ENCODE data around the gene CSPG5. TPM values are rescaled to one million over a fixed set of nuclear protein-coding genes. Genes with fewer than 3 reads are reported as not detected.

CSPG5 gene
- total RNA-seq, 1 donor, result 0.54 TPM

DNA sequence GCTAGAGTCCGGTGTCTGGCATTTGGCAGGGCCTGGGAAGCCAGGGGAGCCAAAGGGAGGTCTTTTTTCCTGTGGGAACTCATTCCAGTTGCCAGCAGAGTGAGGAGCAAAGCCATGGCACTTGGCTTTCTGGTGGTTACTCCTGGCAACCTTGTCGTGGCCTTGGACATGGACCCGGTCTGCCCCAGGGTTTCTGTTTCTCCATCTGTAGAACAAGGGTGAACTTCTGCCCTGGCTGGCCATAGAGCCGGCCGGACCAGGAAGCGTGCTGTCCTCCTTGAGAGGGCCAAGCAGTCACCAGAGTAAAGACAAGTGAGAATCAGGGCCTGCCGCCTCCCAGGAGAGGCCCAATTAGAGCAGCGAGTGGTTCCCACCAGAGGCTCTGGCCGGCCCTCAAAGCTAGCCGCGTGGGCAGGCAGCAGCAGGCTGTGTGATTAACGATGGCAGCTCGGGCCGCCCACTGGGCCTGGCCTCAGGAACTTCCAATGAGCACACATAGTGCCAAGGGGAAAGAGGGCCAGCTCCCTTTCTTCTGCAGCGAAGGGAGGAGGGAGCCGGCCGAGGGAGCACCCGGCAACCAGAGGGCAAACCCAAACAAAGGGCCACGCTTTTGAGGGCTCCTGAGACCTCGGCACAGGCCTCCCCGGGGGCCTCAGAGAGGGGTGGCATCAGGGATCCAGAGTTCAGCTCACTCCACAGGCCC is 36.0 kb downstream of the CSPG5 start:
- no peak for DNase-seq (ENCODE audit: low read depth in 2 of 3, low spot score in 2 of 3)

DNA sequence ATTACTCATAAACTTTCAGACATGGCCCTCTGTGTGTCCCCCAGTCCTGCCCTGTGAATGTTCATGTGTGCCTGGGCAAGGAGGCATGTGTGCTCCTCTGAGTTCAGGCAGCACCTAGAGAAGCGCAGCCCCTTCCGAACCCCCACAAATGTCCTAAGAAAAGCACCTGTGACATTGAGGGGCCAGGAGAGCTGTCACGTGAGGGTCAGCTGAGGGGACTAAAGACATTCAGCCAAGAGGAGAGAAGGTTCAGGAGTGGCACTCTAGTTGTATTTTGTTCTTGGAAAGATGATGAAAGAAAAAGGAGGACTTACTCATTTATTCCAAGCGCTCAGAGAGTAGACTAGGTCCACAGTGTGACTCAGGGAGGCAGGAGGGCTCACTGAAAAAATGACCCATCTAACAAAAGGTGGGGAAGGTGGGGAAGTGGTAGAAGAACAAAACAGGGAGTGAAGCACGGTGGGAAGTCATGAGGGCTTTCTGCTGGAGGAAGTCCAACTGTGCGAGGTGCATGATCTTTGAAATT is 37.0 kb downstream of the CSPG5 start:
- no peak for DNase-seq (ENCODE audit: low read depth in 2 of 3, low spot score in 2 of 3)

DNA sequence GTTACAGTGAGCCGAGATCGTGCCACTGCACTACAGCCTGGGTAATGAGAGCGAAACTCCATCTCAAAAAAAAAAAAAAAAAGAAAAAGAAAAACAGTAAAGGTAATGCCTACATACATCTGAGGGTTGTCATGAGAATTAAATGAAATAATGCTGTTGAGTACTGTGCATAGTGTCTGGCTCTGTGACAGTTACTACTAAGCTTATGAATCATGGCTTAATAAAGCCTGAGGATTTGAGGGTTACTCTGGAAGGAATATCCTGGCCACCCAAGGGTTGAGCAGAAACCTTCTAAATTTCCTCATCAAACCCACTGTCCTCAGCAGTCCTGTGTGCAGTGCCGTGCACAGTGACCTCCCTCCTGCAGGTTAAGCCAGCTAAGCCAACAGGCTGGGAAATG is 38.4 kb downstream of the CSPG5 start:
- no peak for DNase-seq (ENCODE audit: low read depth in 2 of 3, low spot score in 2 of 3)

DNA sequence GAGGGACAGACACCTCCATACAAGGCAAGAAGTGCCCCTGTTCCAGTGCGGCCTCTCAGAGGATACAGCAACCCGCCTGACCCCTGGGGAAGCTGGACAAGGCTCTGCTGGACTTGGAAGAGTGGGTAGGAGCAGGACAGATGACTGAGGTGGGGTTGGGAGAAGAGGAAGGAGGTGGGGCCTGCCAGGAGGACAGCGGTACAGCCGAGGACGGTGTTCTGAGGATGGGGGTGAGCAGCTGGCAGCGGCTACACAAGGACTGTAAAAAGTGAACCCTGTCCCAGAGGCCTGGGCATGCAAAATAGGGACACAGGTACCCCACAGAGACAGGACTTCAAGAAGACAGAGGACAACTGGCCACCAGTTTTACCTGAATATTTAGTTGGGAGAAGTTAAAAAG is 41.7 kb downstream of the CSPG5 start:
- DNase-seq (ENCODE audit: low read depth in 2 of 3, low spot score in 2 of 3), result no peak

DNA sequence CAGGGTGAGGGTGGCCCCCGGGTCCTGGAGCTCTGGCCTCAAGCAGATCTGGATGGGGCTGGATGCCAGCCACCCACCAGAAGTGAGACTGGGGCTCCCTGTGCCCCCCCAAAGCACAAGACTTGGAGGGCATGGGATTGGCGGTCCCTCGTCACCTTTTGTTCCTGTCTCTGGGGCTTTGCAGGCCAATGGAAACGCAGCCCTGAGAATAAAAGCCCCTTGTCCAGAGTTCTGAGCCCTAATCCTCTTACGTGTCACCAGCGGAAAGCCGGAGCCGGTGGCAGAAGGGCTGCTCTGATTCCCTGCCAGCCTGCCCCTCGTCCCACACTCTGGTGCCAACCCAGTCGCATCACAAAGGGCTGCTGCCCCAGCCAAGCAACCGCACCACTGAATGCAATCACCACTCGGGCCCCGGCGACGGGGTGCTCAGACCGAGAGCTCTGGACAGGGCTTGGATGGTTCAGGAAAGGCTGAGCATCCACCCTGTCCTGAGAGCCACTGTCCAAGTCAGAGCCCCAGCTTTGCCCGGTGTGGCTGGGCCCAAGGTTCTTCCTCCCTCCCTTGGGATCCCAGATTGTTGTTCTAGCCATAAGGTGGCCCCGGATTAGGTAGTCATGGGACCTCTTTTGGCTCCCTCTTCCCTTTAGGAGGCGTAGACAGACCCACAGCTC is 42.3 kb downstream of the CSPG5 start:
- DNase-seq (ENCODE audit: low read depth in 2 of 3, low spot score in 2 of 3), result no peak

DNA sequence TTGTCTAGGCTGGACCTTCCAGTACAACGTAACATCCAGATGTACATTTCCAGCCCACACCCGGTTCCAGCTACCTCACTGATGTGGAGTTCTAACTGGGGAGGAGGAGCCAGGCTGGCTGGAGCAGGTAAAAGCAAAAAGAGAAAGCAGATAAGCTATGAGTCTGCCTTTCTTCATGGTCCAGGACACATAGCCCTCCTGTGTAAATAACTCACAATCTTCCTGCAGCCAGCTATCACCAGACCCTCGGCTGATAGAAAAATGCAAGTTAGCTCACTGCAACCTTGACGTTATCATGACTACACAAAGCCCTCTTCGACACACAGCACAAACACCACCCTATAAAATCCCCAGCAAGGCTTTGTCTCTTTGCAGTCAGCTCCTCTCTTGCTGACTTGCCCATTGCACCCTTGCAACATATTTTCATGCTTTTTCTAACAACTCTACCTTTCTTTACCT is 44.6 kb downstream of the CSPG5 start:
- no peak for DNase-seq (ENCODE audit: low read depth in 2 of 3, low spot score in 2 of 3)

DNA sequence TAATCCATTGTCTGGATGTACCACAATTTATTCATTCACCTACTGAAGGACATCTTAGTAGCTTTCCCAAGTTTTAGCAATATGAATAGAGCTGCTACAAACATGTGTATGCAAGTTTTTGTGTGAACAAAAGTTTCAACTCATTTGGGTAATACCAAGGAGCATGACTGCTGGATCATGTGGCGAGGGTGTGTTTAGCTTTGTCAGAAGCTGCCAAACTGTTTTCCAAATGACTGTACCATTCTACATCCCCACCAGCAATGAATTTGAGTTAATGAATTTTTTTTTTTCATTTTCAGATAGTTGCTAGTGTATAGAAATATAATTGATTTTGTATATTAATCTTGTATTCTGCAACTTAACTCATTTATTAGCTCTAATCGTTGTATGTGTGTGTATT is 45.2 kb downstream of the CSPG5 start:
- DNase-seq (ENCODE audit: low read depth in 2 of 3, low spot score in 2 of 3), result no peak

DNA sequence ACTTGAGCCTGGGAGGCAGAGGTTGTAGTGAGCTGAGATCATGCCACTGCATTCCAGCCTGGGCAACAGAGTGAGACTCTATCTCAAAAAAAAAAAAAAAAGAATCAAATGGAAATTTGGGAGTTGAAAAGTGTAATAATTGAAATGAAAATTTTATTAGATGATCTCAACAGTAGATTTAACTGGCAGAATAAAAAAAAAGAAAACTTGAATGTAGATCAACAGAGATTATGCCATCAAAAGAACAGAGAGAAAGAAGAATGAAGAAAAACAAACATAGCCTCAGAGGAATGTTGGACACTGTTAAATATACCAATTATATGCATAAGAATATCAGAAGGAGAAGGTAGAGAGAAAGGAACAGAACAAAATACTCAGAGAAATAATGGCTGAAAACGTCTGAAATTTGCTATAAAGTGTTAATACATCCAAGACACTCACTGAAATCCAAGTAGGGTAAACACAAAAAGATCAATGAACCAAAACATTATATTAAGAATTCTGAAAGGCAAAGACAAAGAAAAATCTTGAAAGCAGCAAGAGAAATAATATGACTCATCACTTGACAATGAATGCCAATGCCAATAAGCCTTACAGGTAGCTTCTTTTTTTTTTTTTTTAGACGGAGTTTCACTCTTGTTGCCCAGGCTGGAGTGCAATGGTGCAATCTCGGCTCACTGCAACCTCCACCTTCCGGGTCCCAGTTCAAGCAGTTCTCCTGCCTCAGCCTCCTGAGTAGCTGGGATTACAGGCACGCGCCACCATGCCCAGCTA is 50.5 kb downstream of the CSPG5 start:
- no peak for DNase-seq (ENCODE audit: low read depth in 2 of 3, low spot score in 2 of 3)

DNA sequence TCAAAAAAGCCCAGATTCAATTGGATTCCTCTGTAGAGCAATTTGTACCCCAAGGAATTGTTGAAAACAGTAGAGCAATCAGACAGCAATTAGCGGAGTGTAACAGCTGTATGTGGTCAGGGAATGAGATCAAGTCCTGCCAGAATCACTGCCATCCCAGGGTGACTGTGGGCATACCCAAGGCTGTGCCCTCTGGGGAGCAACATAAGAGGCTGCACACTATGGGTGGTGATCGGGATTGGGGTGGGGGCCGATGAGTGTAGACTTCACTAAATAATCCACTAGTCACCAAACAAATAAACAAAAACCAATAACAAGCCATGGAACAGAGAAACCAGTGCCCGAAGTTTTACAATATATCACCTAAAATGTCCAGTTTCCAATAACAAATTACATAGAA is 53.0 kb downstream of the CSPG5 start:
- DNase-seq (ENCODE audit: low read depth in 2 of 3, low spot score in 2 of 3), result no peak

DNA sequence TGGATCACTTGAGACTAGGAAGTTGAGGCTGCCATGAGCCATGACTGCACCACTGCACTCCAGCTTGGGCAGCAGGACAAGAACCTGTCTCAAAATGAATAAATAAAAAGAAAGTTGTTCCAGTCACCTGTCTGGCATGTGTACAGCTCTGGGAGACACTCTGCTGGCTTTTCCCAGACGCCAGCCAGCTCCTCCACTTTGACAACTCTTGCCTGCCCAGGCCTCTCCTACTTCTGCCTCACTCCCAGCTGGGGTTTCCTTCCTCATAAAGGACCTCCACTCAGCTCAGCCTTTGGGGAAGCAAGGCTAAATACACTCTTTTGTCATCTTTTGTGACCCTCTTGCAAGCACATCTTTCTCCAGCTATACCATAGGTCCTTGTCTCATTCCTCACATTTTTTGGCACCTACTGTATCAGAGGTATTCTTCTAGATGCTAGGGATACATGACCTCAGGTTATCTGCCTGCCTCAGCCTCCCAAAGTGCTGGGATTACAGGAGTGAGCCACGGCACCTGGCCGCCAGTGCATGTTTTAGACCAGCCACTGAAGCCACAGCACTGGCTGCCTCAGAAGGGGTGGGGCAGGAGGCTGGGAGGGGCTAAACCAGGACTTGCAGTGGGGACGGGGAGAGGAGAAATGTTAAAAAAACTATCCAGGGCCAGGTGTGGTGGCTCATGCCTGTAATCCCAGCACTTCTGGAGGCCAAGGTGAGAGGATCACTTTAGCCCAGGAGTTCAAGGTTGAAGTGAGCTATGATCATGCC is 55.2 kb downstream of the CSPG5 start:
- DNase-seq (ENCODE audit: low read depth in 2 of 3, low spot score in 2 of 3), result no peak

DNA sequence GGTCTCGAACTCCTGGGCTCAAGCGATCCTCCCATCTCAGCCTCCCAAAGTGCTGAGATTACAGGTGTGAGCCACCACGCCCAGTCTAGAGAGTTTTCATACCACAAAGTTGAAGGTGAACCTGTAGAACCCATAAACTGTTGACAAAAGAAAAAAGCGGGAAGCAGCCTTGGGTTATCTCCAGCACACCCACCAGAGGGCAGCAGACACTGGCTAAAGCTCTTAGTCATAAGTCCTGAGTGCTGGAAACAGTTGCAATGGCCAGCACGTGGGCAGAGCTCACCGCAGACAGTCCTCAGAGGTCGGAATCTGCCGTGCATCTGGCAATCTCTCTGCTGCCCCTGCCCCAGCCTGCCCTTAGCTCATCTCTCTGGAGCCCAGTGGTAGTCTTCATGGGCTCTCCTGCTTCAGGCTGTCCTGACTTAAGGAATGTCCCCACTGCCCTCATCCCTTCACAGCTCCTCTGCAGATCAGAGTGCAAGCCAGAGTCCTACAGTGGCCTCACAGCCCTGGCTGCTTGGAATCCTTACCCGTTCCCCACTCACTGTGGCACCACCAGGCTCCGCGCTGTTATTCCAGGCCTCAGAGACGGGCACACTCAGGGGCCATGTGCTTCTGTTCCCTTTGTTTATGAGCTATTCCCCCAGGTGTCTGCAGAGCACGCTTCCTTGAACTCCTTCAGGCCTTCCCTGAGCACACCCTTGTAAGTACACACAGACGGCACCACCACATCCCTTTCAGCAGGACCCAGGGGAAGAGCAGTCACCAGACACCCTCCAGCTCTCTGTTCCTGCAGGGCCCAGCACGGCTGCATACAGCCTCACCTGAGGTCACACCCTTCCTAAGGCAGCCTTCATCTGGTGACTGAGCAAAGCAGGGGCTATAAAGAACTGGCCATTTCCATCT is 56.3 kb downstream of the CSPG5 start:
- DNase-seq (ENCODE audit: low read depth in 2 of 3, low spot score in 2 of 3), result peak; percentile 48 to 89 (median 79)

DNA sequence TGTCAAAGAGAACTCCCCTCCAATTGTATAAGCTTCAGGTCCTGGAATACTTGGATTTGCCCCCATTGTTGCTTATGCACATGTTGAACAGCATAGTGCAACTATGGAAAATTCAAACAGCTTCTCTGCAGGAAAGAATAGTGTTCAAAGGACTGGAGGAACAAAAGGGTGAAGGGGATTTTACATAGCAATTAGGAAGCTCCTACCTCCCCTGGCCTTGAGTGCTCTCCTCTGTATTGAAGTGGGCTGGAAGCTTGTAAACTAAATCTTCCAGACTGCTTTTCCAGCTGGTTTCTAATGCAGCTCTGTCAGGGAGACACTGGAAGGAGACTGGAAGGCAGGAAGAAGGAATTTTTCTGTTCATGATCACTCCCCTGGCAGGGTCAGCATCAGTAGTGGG is 57.9 kb downstream of the CSPG5 start:
- no peak for DNase-seq (ENCODE audit: low read depth in 2 of 3, low spot score in 2 of 3)

DNA sequence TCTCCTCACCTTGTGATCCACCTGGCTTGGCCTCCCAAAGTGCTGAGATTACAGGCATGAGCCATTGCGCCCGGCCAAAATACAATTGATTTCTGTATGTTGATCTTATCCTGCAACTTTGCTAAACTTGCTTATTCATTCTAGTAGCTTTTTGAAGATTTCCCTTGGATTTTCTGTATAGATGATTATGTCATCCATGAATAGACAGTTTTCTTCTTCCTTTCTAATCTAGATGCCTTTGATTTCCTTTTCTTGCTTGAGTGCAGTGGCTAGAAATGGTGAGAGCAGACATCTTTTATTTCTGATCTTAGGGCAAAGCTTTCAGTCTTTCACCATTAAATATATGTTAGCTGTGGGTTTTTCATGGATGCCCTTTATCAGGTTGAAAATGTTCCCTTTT is 60.7 kb downstream of the CSPG5 start:
- DNase-seq (ENCODE audit: low read depth in 2 of 3, low spot score in 2 of 3), result no peak

DNA sequence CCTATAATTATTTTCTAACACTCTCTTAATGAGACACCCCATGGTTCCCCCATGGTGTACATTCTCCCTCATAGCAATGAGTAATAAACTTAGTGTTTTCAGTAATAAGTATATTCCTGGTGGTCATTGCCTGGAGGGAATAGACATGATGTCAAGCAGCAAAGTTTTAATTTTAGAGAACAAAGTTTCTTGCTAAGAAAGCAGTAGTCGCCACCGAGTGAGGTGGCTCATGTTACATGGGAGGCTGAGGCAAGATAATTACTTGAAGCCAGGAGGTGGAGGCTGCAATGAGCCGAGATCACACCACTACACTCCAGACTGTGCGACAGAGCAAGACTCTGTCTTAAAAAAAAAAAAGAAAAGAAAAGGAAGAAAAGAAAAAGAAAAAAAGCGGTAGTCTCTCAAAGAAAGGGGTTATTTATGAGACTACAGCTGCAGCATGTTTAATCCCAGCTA is 62.8 kb downstream of the CSPG5 start:
- no peak for DNase-seq (ENCODE audit: low read depth in 2 of 3, low spot score in 2 of 3)

DNA sequence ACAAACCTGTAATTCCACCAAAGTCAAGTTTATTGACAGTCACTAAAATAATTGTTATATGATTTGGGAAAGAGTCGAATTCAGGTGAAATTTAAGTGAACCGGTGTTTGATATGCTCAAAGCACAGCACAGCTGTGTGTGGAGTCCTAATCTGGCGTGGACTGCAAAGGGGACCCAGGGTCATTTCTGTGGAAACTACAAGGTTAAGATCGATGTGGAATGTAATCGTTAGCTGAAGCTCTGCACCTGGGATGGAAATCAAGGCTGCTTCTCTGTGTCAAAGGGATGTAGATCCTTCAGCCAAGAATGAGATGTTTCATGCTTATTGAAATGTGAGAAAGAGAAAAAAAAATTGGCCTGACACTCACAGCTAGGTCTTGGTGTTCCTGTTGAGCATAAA is 63.6 kb downstream of the CSPG5 start:
- no peak for DNase-seq (ENCODE audit: low read depth in 2 of 3, low spot score in 2 of 3)

DNA sequence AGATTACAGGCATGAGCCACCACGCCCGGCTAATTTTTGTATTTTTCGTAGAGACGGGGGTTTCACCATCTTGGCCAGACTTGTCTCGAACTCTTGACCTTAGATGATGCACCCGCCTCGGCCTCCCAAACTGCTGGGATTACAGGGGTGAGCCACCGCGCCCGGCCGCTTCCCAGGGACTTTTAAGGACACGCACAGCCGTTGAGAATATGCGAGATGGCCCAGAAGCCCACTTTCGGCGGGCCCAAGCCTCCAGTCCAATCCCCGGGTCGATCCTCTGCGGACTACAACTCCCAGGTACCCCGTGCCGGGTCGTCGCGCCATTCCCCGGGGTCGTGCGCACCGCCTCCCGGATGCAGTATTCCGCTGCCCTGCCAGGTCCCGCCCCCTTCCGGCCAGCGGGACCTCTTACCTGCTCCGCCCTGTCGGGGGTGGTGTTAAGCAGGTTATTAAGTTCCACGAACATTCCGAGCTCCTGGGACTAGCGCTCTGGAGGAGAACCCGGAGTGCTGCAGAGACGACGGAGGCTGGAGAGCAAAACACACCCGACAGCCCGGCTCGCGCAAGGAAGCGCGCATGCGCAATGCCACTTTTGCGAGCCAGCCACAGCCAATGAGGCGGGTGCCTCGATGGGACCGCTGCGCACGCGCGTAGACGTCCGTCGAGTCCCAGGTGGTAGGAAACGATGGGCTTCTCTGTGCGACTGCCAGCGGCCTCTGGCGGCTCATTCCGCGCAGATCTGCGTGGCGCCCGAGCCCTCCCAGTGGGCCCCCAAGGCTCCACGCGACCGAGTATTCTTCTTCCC is 65.3 kb downstream of the CSPG5 start, which contains the start of gene ELP6:
Gene ELP6 (minus strand): TSS at position 588 of the 805 bp plus-strand sequence. CDS start 122 bp downstream, at position 466.
- peak; percentile 97 to 99 (median 98) for DNase-seq (ENCODE audit: low read depth in 2 of 3, low spot score in 2 of 3)

DNA sequence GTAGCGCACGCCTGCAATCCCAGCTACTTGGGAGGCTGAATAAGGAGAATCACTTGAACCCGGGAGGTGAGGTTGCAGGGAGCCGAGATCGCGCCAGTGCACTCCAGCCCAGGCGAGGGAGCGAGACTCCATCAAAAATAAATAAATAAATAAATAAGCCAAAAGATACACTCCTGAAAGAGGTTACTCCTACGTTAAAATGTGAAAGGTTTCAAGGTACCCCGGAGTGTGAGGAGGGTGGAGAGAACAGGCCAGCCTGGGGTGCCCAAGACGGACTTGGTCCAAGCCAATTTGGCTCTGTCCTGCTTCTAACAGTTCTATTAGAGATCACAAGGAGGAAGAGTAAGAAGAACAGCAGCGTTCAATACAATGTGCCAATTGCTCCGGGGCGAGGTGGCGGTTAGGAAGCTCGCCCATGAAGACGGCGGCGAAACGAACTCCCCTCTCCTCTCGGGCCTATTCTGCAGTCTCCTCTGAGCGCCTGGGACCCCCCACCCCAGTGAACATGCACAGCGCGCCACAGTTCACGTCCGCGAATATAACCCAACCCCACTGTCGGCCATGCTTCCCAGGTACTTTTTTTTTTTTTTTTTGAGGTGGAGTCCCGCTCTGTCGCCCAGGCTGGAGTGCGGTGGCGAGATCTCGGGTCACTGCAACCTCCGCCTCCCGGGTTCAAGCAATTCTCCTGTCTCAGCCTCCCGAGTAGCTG is 66.1 kb downstream of the CSPG5 start:
- DNase-seq (ENCODE audit: low read depth in 2 of 3, low spot score in 2 of 3), result peak; percentile 6 to 42 (median 33)
